Esophagus muscularis mucosa (tissue), 3 donors: ENCODE results near the gene VCL.

Experiments used
- CTCF ChIP-seq, 3 experiments: fragments of 200-600 bp in 2 of 3; fragments of 450-650 bp in 1 of 3; sonication (generic) in 2 of 3; IDR thresholded peaks; one replicate each; pipeline ENCODE4 v1.5.1; 2017 to 2019; ENCODE audit warnings: antibody characterized with exemption in 3 of 3, mild to moderate bottlenecking in 2 of 3, moderate library complexity in 1 of 3
- POLR2A ChIP-seq: fragments of 450-650 bp; IDR thresholded peaks from one replicate; pipeline ENCODE4 v1.6.1; 2017; ENCODE audit warnings: antibody characterized with exemption, moderate library complexity, mild to moderate bottlenecking, low read depth
- POLR2AphosphoS5 ChIP-seq, 2 donors: sonication (generic); formaldehyde crosslinking; IDR thresholded peaks; one replicate each; pipeline ENCODE4 v1.6.1; 2017; ENCODE audit warnings: antibody characterized with exemption in 2 of 2

DNA sequence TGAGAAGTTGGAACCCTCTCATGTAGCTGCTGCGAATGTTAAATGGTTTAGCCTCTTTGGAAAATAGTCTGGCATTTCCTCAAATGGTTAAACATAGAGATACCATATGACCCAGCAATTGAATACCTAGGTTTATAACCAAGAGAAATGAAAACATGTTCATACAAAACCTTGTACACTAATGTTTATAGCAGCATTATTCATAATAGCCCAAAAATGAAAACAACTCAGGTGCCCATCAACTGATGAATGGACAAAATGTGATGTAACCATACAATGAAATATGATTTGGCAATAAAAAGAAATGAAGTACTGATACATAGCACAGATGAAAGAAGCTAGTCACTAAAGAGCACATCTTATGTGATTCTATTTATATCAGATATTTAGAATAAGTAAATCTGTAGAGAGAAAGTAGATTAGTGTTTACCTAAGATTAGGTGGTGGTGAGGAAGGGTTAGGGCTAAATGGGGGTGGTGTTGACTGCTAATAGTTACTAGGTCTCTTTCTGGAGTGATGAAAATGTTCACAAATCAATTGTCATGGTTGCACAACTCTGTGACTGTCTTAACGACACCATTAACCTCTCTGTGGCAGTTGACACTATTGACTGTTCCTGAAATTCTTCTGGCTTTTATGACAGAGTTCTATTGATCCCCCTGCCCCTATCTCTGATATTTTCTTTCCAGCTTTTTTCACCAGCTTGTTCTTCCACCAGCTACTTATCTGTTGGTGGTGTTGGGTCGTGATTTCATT is 35.2 kb downstream of the VCL start:
- TF ChIP-seq CTCF (IDR thresholded peaks at IDR 0.05) (no peak), POLR2AphosphoS5 (IDR thresholded peaks at IDR 0.05) (no peak), POLR2A (no peak)
